ENCODE data around the gene TUBA8.

- no peak for TF ChIP-seq CTCF (IDR thresholded peaks at IDR 0.05)
- TF ChIP-seq EP300 (IDR thresholded peaks at IDR 0.05), result no peak
- TF ChIP-seq POLR2A (IDR thresholded peaks at IDR 0.05), result no peak
Observed at GRCh38 chr22:18062421-18062820, 48.2 kb upstream of the TUBA8 start.

All from ovary (tissue), 3 donors.